ENCODE measurements around the gene DMRTC2.

- TF ChIP-seq EP300 (IDR thresholded peaks at IDR 0.05), result no peak
- no peak for TF ChIP-seq CTCF (IDR thresholded peaks at IDR 0.05)
- TF ChIP-seq POLR2A (IDR thresholded peaks at IDR 0.05), result no peak
- no peak for TF ChIP-seq POLR2AphosphoS5 (IDR thresholded peaks at IDR 0.05)
These were observed 34.2 kb downstream of the DMRTC2 start for GRCh38 chr19:41879080-41879479.
